T-helper 1 cell (primary cell): ENCODE measurements around the gene SLC35F3.
"Not testable (repeated sequence)": the region's sequence is repeated elsewhere in the genome, so short reads cannot be mapped to it uniquely, and the experiment has no call there.

Experiments
- DNase-seq, 5 donors: peaks; one replicate each; pipeline ENCODE4 v3.0.0-alpha.2; 2012 to 2020

SLC35F3 gene

GRCh38 chr1:234150892-234151291 is 246.4 kb downstream of the SLC35F3 start:
- no peak for DNase-seq

- DNase-seq, result not testable (repeated sequence)
Measured at GRCh38 chr1:234152344-234152743, 247.9 kb downstream of the SLC35F3 start.

- peak in 2 of 5 donors; percentile 6 to 64 for DNase-seq
Measured at GRCh38 chr1:234154320-234155251, 250.1 kb downstream of the SLC35F3 start.

- no peak for DNase-seq
Measured at GRCh38 chr1:234162661-234163060, 258.2 kb downstream of the SLC35F3 start.

- DNase-seq, result peak in 1 of 5 donors; percentile 25
Measured at GRCh38 chr1:234163267-234163919, 258.9 kb downstream of the SLC35F3 start.

- DNase-seq, result no peak
Measured at GRCh38 chr1:234164098-234164709, 259.7 kb downstream of the SLC35F3 start.

GRCh38 chr1:234168061-234168724 is 263.7 kb downstream of the SLC35F3 start:
- no peak for DNase-seq

GRCh38 chr1:234169161-234169849 is 264.8 kb downstream of the SLC35F3 start:
- no peak for DNase-seq

GRCh38 chr1:234170067-234170466 is 265.6 kb downstream of the SLC35F3 start:
- no peak for DNase-seq

- DNase-seq, result peak in 1 of 5 donors; percentile 90
Measured at GRCh38 chr1:234170622-234171021, 266.1 kb downstream of the SLC35F3 start.

- DNase-seq, result no peak
Measured at GRCh38 chr1:234173968-234174367, 269.5 kb downstream of the SLC35F3 start.

GRCh38 chr1:234175363-234175762 is 270.9 kb downstream of the SLC35F3 start:
- no peak for DNase-seq

GRCh38 chr1:234176000-234176399 is 271.5 kb downstream of the SLC35F3 start:
- no peak for DNase-seq

GRCh38 chr1:234176847-234177246 is 272.4 kb downstream of the SLC35F3 start:
- not testable (repeated sequence) for DNase-seq

GRCh38 chr1:234185438-234185837 is 281.0 kb downstream of the SLC35F3 start:
- DNase-seq, result no peak

- peak in 1 of 5 donors; percentile 72 for DNase-seq
Measured at GRCh38 chr1:234186037-234186688, 281.7 kb downstream of the SLC35F3 start.

- peak in 1 of 5 donors; percentile 46 for DNase-seq
Measured at GRCh38 chr1:234188454-234188792, 283.9 kb downstream of the SLC35F3 start.

- no peak for DNase-seq
Measured at GRCh38 chr1:234197839-234198238, 293.4 kb downstream of the SLC35F3 start.

GRCh38 chr1:234199476-234200127 is 295.1 kb downstream of the SLC35F3 start:
- no peak for DNase-seq

- no peak for DNase-seq
Measured at GRCh38 chr1:234200566-234200965, 296.1 kb downstream of the SLC35F3 start.

GRCh38 chr1:234201600-234201999 is 297.1 kb downstream of the SLC35F3 start:
- DNase-seq, result no peak
